Stimulated activated naive CD4-positive, alpha-beta T cell treated with Interleukin-2 at 50 U/mL for 16 hours (primary cell): ENCODE data around the gene SLC6A1.

Experiments used
- DNase-seq: peaks from one replicate; lab custom pipeline; 2025; lab: John Stamatoyannopoulos, UW

The SLC6A1 gene

DNA sequence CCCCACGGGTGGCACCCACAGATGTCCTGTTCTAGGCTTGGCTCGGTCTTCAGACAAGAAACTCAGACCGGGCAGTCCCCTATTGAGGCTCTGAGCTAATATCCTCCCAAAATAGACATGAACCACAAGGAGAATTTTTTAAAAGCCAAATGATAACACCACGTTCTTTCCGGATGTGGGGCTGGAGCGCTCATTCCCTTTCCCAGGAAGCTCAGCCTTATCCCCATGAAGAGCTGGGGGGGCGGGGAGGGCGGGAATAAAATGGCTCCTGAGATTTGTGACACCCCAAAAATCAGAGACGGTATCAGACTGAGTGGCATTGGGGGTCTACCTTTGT is 1.1 kb downstream of the SLC6A1 start:
- no peak for DNase-seq

GRCh38 chr3:10994306-10994705 is 1.8 kb downstream of the SLC6A1 start:
- DNase-seq, result no peak

GRCh38 chr3:10995871-10996270 is 3.3 kb downstream of the SLC6A1 start:
- DNase-seq, result no peak

DNA sequence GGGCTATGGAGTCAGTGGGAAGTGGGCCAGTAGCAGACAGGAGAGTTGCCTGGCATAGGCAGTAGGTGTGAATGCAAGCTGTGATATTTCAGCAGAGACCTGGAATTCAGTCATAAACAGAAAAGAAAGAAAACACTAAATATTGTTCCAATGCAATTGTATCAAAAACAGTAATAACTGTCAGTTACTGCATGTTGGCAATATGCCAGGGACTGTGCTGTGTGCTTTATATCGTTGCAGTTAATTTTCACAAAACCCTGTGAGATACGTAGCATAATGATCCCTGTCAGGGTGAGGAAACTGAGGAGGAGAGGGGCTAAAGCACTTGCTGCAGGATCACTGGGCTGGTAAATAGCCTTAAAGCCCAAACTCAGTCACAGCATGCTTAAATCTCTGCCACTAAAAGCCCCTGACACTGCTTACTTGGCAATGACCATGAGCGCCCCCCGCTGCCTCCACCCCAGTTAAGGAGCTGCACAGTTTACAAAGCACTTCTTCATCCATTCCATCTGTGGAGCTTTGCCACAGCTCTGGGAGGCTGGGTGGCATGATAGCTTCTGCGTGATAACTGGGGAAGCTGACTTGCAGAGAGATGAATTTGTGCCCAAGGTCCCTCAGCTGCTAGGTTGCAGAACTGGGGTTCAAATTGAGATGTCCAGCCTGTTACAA is 3.9 kb downstream of the SLC6A1 start:
- DNase-seq, result no peak

DNA sequence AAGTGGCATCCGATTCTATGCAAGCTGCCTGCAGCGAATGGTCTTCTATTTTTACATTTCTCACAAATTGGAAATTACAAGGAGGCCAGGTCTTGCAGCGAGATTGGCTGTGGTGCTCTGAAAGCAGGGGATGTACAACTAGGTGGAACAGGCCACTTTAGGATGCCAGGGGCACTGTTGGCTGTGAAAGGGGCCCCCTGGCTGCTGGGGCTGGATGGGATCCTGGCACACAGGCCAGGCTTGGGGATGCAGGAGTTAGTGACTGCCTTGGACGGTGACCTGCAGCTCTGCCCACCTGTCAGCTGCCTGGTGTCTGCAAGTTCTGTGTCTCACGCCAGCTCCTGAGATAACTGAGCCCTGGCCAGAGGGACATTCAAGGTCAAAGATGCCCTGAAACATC is 4.6 kb downstream of the SLC6A1 start:
- no peak for DNase-seq

GRCh38 chr3:10998542-10998941 is 6.0 kb downstream of the SLC6A1 start:
- no peak for DNase-seq

DNA sequence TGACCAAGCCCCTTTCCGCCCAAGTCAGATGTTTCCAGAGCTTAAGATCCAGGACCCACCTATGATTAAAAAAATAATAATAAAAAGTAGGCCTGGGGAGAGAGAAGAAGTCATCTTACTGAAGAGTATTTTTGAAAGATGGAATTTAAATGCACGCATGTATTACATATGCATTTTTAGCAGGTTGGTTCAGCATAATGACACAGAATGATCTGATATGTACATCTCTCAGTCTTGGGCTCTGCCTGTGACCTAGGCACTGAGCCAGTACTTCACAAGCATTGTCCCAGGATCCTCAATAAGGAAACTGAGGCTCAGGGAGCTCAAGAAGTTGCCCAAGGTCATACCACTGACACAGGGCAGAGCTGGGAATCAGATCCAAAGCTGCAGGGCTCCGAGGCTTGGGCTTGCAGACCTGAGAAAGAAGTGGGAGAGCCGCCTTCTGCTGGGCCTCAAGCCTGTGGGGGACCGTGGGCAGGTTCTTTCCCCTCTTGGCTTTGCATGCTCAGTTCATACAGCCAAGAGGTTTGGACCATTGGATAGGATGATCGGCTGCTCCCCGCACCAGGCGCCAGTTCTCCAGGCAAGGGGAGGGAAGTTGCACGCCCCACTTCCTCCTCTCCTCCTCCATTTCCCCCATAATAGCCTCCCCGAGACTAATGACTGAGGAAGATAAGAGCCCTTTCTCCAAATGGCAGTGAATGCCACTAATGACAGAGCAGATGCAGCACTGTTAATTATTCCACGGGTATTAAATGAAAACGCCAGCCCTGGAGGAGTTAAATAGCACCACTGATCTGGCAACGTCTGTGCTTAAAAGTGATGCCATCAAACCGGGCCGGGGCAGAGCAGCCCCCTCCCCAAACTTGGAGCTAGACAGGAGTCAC is 6.9 kb downstream of the SLC6A1 start:
- no peak for DNase-seq

GRCh38 chr3:11000528-11000927 is 8.0 kb downstream of the SLC6A1 start:
- no peak for DNase-seq

GRCh38 chr3:11001020-11001657 is 8.6 kb downstream of the SLC6A1 start:
- DNase-seq, result no peak

- no peak for DNase-seq
These were observed 9.1 kb downstream of the SLC6A1 start for GRCh38 chr3:11001658-11002021.

- no peak for DNase-seq
These were observed 9.8 kb downstream of the SLC6A1 start for GRCh38 chr3:11002371-11002807.

GRCh38 chr3:11004563-11004962 is 12.0 kb downstream of the SLC6A1 start:
- no peak for DNase-seq

DNA sequence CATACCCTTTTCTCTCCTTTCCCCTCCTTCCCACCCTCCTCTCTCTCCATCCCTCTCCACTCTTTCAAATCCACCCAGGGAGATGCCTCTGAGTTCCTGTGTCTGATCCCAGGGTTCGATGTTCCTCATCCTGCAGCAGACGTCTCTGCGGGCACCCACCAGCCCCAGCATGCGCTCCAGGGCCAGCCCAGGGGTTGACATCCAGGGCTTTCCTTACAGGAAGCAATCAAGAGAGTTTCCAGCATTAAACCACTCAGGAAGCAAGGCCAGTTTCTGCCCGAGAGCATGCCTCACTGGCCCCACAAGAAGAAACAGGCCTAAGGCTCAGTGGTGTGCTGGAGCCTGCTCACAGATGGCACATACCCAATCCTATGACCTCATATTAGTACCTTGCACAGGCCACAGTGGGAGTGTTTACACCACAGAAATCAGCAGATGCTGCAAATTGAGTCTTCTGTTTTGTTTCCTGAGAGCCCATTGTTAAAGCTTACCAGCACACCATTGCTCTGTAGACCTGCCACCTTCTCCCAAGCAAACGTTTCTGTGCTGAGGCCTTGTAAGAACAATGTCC is 13.2 kb downstream of the SLC6A1 start:
- no peak for DNase-seq

- DNase-seq, result no peak
These were observed 14.7 kb downstream of the SLC6A1 start for GRCh38 chr3:11006986-11007933.

DNA sequence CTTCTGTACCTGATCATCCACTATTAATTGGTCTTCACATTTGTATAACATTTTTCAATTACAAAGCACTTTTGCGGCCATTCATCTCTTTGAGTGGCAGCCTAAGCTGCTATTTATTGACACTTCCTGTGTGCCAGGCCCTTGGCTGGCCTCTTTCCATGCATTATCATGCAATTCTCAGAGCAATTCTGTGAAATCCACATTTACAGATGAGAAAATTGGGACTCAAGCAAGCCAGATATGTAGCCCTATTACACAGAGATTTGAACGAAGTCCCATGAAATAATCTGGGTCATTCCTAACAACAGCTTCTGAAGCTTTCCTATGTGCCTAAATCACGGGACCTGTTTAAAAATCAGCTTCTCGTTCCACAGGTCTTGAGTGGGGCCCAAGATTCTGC is 17.4 kb downstream of the SLC6A1 start:
- DNase-seq, result no peak

GRCh38 chr3:11010426-11011165 is 18.0 kb downstream of the SLC6A1 start:
- no peak for DNase-seq

DNA sequence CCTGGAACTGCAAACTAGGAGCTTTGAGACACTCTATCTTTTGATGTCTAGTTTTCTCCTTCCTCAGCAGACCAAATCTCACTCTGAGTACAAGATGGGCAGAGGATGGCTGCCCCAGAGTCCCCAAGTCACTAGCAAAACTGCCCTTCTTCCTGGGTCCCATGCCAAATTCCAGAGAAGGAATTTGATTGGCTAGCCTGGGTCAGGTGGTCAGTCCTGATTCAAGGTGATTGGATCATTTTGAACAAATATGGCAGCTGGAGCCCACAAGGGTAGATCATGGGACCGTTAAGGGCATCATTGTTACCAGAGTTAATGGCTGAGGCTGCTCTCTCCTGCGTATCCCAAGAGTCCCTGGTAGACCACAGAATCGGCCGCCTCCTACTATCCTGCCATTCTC is 21.7 kb downstream of the SLC6A1 start:
- no peak for DNase-seq

GRCh38 chr3:11014752-11015151 is 22.2 kb downstream of the SLC6A1 start:
- DNase-seq, result no peak

- no peak for DNase-seq
These were observed 22.8 kb downstream of the SLC6A1 start for GRCh38 chr3:11015369-11015768.

- no peak for DNase-seq
These were observed 24.2 kb downstream of the SLC6A1 start for GRCh38 chr3:11016727-11017126.
